GM19455 (cell line): ENCODE measurements around the gene RFX7.

ENCODE experiments used
- ATAC-seq: cut with Tn5 transposase; IDR thresholded peaks from one replicate; pipeline ENCODE4 v1.9.1; 2021; ENCODE audit not compliant: unreplicated experiment

RFX7 gene

DNA sequence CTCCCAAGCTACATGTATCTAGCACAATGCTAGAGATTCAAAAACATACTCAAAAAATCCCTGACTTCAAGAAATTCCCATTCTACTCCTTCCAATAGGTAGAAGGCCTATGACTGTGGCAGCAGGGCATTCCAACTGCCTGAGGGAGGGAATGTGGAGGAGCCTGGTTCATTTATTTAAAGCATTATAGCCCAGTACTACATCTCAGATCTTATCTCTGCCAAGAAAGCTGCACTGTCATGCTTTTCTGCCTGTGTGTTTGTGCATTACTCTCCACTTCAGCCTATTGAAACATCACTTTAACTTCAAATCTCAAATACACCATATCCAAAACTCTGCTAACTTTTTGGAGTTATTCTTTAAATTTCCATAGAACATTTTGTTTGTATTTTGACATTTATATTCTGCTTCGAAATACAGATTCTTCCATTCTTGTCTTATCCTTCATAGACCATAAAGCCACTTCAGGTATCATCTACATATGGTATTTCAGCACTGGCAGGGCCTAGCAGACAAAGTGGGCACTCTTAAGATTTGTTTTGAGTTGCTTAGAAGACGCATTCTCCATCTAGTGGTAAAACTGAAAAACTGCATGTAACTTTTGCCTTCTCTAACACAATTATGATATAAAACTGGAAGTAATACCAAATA is 191.2 kb downstream of the RFX7 start:
- ATAC-seq, result no peak

DNA sequence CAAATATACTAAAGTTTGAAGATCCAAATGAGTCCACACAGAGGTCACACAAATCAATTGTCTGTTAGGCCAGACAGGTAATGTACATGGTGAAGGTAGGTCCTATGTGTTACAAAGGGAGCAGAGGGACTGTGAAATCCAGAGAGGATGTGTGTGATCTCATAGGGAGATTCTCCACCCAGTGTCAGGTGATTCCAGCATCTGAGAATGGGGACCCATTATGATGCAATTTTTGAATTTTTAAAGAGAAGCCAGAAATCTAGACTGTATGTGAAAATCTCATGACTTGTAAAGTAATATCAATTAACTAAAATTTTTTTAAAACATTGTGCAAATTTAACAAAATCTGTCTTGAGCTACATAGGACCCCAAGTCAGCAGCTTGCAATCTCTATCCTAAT is 192.0 kb downstream of the RFX7 start:
- no peak for ATAC-seq

DNA sequence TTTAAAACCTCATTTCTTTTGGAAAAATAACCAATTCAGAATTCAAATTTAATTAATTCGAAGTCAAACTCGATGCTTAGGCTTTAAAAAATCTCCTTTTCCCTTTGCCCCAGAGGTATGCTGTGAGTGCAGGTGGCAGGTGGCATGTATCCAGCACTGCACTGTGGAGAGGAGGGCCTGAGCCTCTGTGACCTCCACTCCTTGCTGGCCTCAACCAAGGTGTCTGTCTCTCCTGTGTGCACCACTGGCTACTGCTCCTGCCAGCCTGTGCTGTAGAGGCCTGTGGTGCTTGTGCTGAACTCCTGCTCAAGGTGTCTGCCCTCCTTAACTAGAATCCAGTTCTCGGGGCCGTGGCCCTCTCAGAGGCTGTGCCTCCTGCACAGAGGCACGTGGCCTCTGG is 194.1 kb downstream of the RFX7 start:
- no peak for ATAC-seq

DNA sequence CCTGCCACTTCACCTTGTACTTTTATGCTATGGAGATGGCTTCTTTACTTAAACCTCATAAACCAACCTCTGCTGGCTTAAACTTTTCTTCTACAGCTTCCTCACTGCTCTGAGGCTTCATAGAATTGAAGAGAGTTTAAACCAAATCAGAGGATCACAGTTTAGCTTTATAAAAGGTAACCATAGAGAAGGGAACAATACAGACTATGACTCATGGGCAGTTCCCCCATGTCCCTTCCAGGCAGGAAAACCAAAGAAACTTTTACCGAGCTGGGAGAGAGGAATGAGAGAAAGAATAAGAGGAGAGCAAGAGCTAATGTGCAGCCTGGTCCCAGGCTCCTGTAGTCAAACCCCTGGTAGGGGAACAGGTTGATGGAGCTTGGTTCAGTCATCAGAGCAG is 196.3 kb downstream of the RFX7 start:
- ATAC-seq, result no peak

DNA sequence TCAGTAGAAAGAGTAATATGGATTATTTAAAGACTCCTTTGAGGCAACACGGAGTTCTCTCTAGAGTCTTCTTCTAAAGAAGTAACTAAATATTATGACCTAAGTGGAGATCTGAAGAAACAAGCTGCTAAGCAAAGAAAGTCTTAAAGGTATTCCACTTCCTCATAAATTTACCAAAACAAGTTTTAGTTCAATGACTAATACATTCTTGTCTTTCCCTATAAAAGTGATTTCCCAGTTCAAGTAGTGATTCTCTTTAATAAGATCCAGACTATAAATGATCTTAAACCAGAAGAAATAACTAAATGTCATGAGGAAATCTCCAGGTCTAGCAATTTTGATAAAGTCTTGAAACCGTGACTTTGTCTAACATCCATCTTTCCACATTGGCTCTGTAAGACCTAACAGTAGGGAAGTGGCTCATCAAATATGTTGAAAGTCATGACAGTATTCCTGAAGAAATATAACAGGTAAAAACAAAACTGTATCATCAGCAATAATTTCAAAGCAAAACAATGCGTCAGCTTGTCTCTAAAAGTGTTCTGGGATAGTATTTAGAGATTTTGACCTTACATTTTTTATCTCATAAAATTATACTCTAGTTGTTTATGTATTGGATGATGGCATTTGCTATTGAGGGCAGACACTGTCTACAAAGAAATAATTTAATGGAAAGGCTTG is 198.5 kb downstream of the RFX7 start:
- ATAC-seq, result no peak

DNA sequence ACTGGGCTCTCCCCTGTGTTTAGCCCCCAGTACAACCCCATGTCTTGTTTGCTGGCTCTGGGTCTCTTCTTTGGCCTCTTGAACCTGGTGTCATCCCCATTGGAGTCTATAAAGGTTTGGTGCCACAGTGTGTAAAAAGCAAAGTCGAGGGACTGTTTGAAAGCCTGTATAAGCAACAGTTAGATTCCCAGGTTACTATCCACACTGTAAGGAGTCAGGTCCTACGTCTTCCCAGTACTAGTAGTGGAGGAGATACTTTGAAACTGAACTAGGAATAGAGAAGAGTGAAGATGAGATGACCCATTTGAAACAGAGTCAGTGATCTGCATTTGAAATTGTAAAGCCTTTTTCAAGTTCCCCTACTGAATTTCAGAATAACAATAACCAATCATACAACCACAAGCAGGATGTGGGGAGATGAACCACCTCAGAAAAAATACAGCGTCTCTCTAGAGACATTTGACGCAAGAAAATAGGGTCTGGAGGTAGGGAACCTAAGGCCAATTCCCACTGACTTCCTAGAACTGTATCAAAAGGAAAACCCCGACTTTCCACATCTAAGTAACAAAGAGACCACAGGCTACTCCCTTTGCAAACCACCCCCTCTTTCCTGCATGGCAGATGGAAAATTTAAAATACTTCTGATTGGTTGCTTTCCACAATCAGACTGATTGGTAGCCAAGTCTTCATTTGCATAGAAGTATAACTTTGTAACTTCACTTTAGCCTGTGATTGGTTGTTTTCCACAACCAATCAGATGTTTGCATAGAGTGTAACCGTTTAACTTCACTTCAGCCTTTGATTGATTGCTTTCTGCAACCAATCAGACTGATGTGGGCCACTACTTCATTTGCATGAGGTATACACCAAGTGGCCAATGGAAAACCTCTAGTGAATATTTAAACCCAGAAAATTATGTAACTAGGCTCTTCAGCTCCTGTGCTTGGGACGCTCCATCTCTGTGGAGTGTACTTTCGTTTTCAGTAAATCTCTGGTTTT is 200.4 kb downstream of the RFX7 start:
- ATAC-seq, result no peak

DNA sequence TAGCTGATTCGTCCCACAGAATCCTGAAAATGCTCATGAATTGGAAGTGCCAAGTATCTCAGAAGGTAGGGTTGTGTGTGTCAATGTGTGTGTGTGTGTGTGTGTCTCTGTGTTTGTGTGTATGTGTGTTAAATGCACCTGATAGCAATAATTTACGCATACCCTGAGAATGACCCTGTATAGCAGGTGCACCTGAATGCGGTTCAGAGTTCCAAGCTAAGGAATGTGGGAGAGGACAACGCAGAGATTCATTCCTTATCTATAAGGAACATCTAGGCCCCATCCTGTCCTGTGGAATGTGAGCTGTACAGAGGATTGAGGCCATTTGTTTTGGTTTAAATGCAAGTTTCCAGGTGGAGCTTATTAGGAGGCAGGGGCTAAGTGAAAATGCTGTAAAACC is 201.2 kb downstream of the RFX7 start:
- no peak for ATAC-seq

DNA sequence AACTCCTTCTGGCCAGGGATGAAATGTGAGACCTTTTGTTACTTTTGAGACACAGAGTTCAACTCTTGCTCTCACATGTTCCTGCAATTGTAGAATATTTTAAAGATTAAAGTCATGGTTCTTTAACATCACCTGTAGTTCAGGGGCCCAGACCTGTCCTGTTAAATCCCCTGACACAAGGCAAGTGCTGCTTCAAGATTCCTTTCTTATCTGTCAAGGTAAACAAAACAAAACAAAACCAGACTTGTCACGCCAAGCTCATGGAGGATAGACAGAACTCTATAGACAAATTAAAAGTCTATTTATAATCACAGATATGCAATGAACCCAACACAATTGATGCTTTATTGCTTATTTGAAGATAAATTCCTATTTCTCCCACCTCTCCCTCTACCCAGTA is 201.6 kb downstream of the RFX7 start:
- no peak for ATAC-seq

DNA sequence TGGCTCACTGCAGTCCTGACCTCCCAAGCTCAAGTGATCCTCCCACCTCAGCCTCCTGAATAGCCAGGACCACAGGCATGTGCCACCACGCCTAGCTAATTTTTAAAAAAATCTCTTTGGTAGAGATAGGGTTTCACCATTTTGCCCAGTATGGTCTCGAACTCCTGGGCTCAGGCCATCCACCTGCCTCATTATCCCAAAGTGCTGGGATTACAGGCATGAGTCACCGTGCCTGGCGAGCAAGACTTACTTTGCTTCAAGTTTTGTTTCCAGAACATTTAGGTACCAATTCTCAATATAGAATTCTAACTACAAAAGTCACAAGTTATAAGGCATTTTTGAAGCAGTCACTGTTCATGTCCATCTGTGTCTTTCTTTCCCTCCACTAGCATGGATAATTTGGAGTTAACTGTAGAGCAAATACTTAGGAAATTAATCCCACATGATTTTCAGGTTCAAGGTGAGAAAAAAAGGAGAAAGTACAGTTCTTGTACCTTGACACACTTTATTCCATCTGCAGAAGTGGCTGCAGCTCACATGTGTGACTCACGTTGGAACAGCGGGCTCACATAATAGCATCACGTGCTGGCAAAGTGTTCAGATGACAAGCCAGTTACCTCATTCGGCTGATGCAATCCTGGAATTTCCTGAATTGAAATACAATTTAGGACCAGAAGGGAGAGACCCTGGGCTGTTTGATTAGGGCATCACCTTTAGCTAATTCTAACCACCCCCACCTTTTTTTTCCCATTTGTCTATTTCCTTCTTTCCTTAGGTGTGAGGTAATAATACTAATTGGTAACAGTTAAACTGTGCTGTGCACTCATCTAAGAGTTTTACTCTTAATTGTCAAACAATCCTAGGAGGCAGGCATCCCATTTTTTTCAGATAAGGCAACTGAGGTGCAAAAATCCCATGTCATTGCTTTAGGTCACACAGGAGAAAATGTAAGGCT is 203.3 kb downstream of the RFX7 start:
- ATAC-seq, result no peak

DNA sequence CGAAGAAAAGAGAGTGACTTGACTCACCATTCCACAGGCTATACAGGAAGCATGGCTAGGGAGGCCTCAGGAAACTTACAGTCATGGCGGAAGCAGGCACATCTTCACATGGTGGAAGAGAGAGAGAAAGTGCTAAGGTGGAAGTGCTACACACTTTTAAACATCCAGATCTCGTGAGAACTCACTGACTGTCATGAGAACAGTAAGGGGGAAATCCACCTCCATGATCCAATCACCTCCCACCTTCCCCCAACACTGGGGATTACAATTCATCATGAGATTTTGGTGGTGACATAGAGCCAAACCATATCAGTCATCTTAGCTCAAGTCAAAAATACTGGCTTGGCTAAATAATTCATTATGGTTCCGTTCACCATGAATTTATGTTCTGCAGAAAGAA is 205.0 kb downstream of the RFX7 start:
- no peak for ATAC-seq

DNA sequence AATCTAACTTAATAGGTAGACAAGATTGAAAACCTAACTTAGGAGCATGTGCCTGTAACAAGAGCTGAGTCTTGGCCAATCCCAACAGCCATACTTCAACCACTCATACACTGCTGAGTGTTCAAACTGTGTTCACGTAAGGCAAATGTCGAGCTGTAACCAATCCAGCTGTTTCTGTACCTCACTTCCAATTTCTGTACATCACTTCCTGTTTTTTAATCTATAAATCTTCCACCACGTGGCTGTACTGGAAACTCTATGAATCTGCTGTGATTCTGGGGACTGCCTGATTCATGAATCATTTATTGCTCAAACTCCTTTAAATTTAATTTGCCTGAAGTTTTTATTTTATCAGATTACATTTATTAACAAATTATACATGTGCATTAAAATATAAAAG is 205.7 kb downstream of the RFX7 start:
- ATAC-seq, result no peak
